A549 treated with ZK216348 at 1 μM for 4 hours (cell line): ENCODE measurements around the gene STRBP. TPM values are rescaled to one million over a fixed set of nuclear protein-coding genes. Genes with fewer than 3 reads are reported as not detected.

Source experiments
- total RNA-seq: library from RNA; stranded (reverse); fragments of 200-300 nt; extraction: Qiagen RNA extraction; gene quantifications from 5 replicates; pipeline ENCODE4 v1.2.3, GENCODE V29; 2022; ENCODE audit warnings: low read depth

Gene STRBP
- 12.9 to 17.6 TPM (median 15.1 TPM) in 5 replicates for total RNA-seq

DNA sequence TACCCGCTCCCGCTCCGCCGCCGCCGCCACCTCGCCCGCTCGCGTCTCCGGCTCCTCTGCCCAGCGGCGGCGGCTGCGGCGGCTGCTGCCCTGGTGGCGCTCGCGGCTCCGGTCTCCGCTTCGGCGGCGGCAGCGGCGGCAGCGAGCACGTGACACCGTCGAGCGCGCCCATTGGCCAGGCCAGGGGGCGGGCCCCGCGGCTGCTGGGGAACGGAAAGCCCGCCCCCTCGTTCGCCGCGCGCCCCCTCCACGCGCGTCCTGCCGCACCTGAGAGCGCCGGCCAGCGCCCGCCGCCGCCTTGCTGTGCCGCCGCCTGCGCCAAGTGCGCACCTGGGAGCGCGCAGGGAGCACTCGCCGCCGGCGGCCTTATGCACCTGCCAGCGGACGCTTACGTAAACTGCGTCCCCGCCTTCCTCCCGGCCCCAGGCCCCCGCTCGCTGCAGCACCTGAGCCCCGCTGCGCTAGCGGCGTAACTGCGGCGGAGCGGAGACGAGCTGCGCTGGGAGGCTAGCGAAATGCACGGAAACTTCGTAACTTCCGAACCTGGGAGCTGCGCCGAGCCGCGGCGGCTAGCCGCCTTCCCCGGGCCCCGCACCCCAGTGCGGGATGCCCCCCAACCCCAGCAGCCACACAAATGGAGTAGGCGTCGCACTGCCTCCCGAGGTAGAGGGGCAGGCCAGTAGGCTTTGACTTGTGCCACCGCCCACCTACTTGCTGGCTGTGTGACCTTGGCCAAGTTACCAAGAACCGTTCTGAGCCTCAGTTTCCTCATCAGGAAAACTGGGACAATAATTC is at the start of gene STRBP:
Gene STRBP (minus strand): TSS at position 122 of the 795 bp plus-strand sequence. CDS start 84,452 bp downstream, outside the sequence.

Other genes starting within 250 kb of the STRBP start
- gene GPR21, start 234.9 kb downstream of the STRBP start, total RNA-seq: not detected in 5 replicates
- gene CRB2, start 87.6 kb upstream of the STRBP start, total RNA-seq: 0.07 to 0.11 TPM (median 0.09 TPM) in 4 of 5 replicates, not detected in the other